ENCODE measurements around the gene LMAN2.
A peak's percentile ranks its signal among the peaks of the same experiment; 100 is the strongest.

DNA sequence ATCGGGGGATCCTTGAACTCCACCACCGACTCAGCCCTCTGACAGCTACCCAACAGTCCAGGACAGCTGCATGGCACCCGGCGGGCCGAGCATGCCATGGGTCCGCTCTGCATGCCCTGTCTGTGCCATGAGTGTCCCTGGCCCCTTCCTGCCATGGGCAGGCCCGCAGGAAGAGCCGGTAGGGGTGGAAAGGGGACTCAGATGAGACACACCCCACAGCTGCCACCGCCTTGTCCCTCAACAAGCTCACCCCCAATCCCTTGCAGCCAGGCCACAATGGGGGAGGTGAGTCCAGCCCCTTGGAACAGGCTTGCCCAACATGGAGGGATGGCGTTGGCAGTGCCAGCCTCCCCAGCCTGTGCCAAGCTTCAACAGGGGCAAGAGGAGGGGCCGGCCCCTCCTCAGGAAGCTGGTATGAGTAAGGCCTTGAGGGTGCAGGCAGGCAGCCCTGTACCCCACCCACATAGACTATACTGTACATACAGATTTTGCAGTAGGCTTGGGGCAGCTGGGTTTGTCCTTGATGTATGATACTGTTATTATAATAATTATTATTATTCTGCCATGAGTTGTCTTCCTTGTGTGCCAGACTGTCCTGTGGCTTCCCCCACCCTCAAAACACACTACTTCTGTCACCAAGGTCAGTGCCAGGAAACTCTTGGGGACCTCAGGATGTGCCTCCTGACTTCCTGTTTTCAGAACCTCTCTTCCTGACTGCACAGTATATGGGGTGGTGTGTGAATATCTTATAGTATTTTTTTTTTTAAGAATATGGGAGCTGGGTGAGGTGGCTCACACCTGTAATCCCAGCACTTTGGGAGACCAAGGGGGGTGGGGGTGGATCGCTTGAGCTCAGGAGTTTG, 20.8 kb upstream of the LMAN2 start:
- peak in 1 of 4 donors; percentile 8 for TF ChIP-seq POLR2A (IDR thresholded peaks at IDR 0.05)
- TF ChIP-seq, protein P1, sequence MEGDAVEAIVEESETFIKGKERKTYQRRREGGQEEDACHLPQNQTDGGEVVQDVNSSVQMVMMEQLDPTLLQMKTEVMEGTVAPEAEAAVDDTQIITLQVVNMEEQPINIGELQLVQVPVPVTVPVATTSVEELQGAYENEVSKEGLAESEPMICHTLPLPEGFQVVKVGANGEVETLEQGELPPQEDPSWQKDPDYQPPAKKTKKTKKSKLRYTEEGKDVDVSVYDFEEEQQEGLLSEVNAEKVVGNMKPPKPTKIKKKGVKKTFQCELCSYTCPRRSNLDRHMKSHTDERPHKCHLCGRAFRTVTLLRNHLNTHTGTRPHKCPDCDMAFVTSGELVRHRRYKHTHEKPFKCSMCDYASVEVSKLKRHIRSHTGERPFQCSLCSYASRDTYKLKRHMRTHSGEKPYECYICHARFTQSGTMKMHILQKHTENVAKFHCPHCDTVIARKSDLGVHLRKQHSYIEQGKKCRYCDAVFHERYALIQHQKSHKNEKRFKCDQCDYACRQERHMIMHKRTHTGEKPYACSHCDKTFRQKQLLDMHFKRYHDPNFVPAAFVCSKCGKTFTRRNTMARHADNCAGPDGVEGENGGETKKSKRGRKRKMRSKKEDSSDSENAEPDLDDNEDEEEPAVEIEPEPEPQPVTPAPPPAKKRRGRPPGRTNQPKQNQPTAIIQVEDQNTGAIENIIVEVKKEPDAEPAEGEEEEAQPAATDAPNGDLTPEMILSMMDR (IDR thresholded peaks at IDR 0.05): no peak
